Panc1 (cell line): Measurements from ENCODE around the gene TRAPPC1. TPM values are rescaled to one million over a fixed set of nuclear protein-coding genes. Genes with fewer than 3 reads are reported as not detected.

Experiments used
- ATAC-seq: fragments of 200-7000 bp; cut with Tn5 transposase; 2 replicates; pipeline ENCODE4 v1.9.1; 2020; ENCODE audit warnings: mild to moderate bottlenecking, moderate library complexity
- BruUV-seq: library from RNA; stranded (reverse); fragments of 400-500 nt; replicated peaks from 2 replicates; lab custom pipeline; 2021; lab: Mats Ljungman, UMichigan
- CTCF ChIA-PET: fragments of 300-600 bp; sonication (Branson Sonifier 250); formaldehyde crosslinking; loops from one replicate; lab custom pipeline; 2022; ENCODE audit warnings: antibody characterized with exemption; lab: Charles Lee
- POLR2A ChIA-PET: fragments of 300-600 bp; sonication (Branson Sonifier 250); formaldehyde crosslinking; loops from one replicate; lab custom pipeline; 2022; ENCODE audit warnings: antibody characterized with exemption; lab: Charles Lee
- DNase-seq: peaks from one replicate; pipeline ENCODE4 v3.0.0-alpha.2; 2010; ENCODE audit warnings: low read depth, low spot score
- H3K27ac ChIP-seq: 2 replicates; pipeline ENCODE4 v1.5.1; 2011; ENCODE audit warnings: mild to moderate bottlenecking, low read length, inconsistent platforms
- H3K27me3 ChIP-seq: fragments of 200-500 bp; sonication (Bioruptor generic); 2 replicates; pipeline ENCODE4 v1.6.0; 2014; ENCODE audit warnings: low read length, inconsistent platforms; ENCODE audit not compliant: control insufficient read depth, insufficient read depth
- H3K36me3 ChIP-seq: fragments of 200-500 bp; sonication (Bioruptor generic); 2 replicates; pipeline ENCODE4 v1.5.1; 2014; ENCODE audit warnings: inconsistent platforms, mild to moderate bottlenecking, low read length, moderate library complexity; ENCODE audit not compliant: control insufficient read depth, insufficient read depth
- H3K4me1 ChIP-seq: 2 replicates; pipeline ENCODE4 v1.5.1; 2011; ENCODE audit warnings: inconsistent platforms, mild to moderate bottlenecking, low read length, moderate library complexity; ENCODE audit not compliant: control insufficient read depth, insufficient read depth
- H3K4me3 ChIP-seq, 2 experiments: 2 replicates each; pipeline ENCODE4 v1.5.1; 2011 to 2012; ENCODE audit warnings: low read depth in 2 of 2, low read length in 2 of 2, mild to moderate bottlenecking in 2 of 2, inconsistent platforms in 1 of 2, moderate library complexity in 1 of 2
- H3K9me3 ChIP-seq: fragments of 200-500 bp; sonication (Bioruptor generic); 2 replicates; pipeline ENCODE4 v1.5.1; 2014; ENCODE audit warnings: low read depth, mild to moderate bottlenecking, inconsistent platforms, low read length, moderate library complexity; ENCODE audit not compliant: control insufficient read depth, insufficient read depth
- CTCF ChIP-seq: fragments of 450-650 bp; IDR thresholded peaks from 2 replicates; pipeline ENCODE4 v1.5.1; 2017; ENCODE audit warnings: mild to moderate bottlenecking
- POLR2AphosphoS5 ChIP-seq: IDR thresholded peaks from 2 replicates; pipeline ENCODE4 v1.6.1; 2012; ENCODE audit warnings: mild to moderate bottlenecking, low read depth, low read length, moderate library complexity
- REST ChIP-seq, 2 experiments: IDR thresholded peaks; 2 replicates each; pipeline ENCODE4 v1.6.1; 2011 to 2012; ENCODE audit warnings: low read depth in 2 of 2, control low read depth in 1 of 2, low read length in 1 of 2, mild to moderate bottlenecking in 1 of 2, moderate library complexity in 1 of 2; ENCODE audit not compliant: insufficient read depth in 1 of 2
- SIN3A ChIP-seq: IDR thresholded peaks from 2 replicates; pipeline ENCODE4 v1.6.1; 2012; ENCODE audit warnings: low read depth, mild to moderate bottlenecking, low read length, moderate library complexity, borderline replicate concordance; ENCODE audit not compliant: insufficient read depth
- TCF7L2 ChIP-seq: IDR thresholded peaks from 2 replicates; pipeline ENCODE4 v1.6.1; 2011; ENCODE audit warnings: mild to moderate bottlenecking, low read depth, low read length, inconsistent platforms
- in situ Hi-C: cut with HindIII; loops from 2 replicates; pipeline ENCODE4 v1.10.0; 2016; ENCODE audit warnings: low sequenced_read_pairs, low pct_unique_long_range_greater_than_20kb
- intact Hi-C: fragments of 100-400 bp; cut with micrococcal nuclease; formaldehyde crosslinking; loops from one replicate; pipeline ENCODE4 v1.10.0; 2022; ENCODE audit not compliant: unreplicated experiment
- total RNA-seq: library from RNA; stranded (reverse); gene quantifications from one replicate; pipeline ENCODE4 v1.2.1, GENCODE V29; 2021; ENCODE audit not compliant: unreplicated experiment

TRAPPC1 gene
- total RNA-seq, 1 experiment from 2014 or later, result 154 TPM

DNA sequence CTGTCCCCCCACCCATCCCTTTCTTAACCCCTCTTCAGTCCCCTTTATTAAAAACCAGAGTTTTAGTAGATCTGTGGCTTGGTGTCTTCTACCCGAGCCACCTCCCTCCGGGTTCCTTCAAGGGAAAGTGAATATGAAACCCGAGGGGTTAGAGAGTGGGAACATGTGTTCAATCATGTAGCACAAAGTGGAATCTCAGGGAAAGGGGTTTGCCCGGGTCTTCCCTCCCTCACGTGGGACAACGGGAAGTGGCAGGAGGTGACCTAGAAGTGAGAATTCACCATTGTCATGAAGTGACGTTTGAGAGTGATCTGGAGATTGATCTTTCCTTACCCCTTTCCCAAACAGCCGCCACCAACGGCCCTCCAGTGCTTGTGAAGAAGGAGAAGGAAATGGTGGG is 20.6 kb downstream of the TRAPPC1 start:
- CTCF ChIA-PET, result no interaction called here
- DNase-seq (no peak), ATAC-seq (no peak)
- H3K27ac ChIP-seq, result no peak overlapping the region
- H3K36me3 ChIP-seq, result peaks cover 5% of the 10 kb centered on the region
- in situ Hi-C loops, result no loop called here
- peaks cover 6% of the 10 kb centered on the region for H3K4me1 ChIP-seq
- intact Hi-C loops, result no loop called here
- H3K4me3 ChIP-seq, result no peak overlapping the region
- no peaks in the 10 kb centered on the region for H3K9me3 ChIP-seq
- no TSS peak for BruUV-seq
- TF ChIP-seq TCF7L2 (no peak), CTCF (no peak), SIN3A (no peak), POLR2AphosphoS5 (no peak), REST (IDR thresholded peaks at IDR 0.05; ENCODE audit: insufficient read depth in 1 of 2, low read depth in 2 of 2, low read length in 1 of 2) (no peak)
- H3K27me3 ChIP-seq, result no peaks in the 10 kb centered on the region
- POLR2A ChIA-PET, result no interaction called here

- Histone ChIP-seq H3K27ac (no peak overlapping the region), H3K4me3 (no peak overlapping the region), H3K4me1 (peaks cover 6% of the 10 kb centered on the region), H3K36me3 (peaks cover 5% of the 10 kb centered on the region), H3K27me3 (no peaks in the 10 kb centered on the region), H3K9me3 (no peaks in the 10 kb centered on the region)
- no TSS peak for BruUV-seq
- no peak for DNase-seq
- intact Hi-C loops, result no loop called here
- ChIA-PET CTCF (no interaction called here), POLR2A (no interaction called here)
- no peak for TF ChIP-seq POLR2AphosphoS5
- no peak for TF ChIP-seq REST (IDR thresholded peaks at IDR 0.05; ENCODE audit: insufficient read depth in 1 of 2, low read depth in 2 of 2, low read length in 1 of 2)
- TF ChIP-seq SIN3A, result no peak
- TF ChIP-seq CTCF, result no peak
- no peak for TF ChIP-seq TCF7L2
- ATAC-seq, result no peak
- in situ Hi-C loops, result no loop called here
Observed at GRCh38 chr17:7910711-7911110, 21.0 kb downstream of the TRAPPC1 start.
